Measurements from ENCODE around the gene DNAH7. TPM values are rescaled to one million over a fixed set of nuclear protein-coding genes. Genes with fewer than 3 reads are reported as not detected.
A peak's percentile ranks its signal among the peaks of the same experiment; 100 is the strongest.

Gene DNAH7
- total RNA-seq, 1 donor from 2014 or later, result 0.11 TPM

GRCh38 chr2:195898505-195899191, 170.0 kb downstream of the DNAH7 start:
- DNase-seq, result peak; percentile 78
- no peak for TF ChIP-seq CTCF (IDR thresholded peaks at IDR 0.05; ENCODE audit: borderline replicate concordance)
- Histone ChIP-seq H3K27ac (replicated peaks) (no peak overlapping the region), H3K4me3 (no peak overlapping the region), H3K36me3 (no peaks in the 10 kb centered on the region), H3K9me3 (replicated peaks) (no peaks in the 10 kb centered on the region), H3K27me3 (ENCODE audit: low read depth) (no peaks in the 10 kb centered on the region), H3K4me1 (peaks cover 2% of the 10 kb centered on the region)
- intact Hi-C loops (cut with micrococcal nuclease), result no loop called here

- Histone ChIP-seq H3K4me1 (no peaks in the 10 kb centered on the region), H3K27ac (replicated peaks) (no peak overlapping the region), H3K4me3 (no peak overlapping the region), H3K9me3 (replicated peaks) (no peaks in the 10 kb centered on the region), H3K36me3 (no peaks in the 10 kb centered on the region), H3K27me3 (ENCODE audit: low read depth) (no peaks in the 10 kb centered on the region)
- no peak for TF ChIP-seq CTCF (IDR thresholded peaks at IDR 0.05; ENCODE audit: borderline replicate concordance)
- intact Hi-C loops (cut with micrococcal nuclease), result no loop called here
- no peak for DNase-seq
Measured at GRCh38 chr2:195891081-195891480, 177.6 kb downstream of the DNAH7 start.

- Histone ChIP-seq H3K4me3 (no peak overlapping the region), H3K27ac (replicated peaks) (no peak overlapping the region), H3K27me3 (ENCODE audit: low read depth) (no peaks in the 10 kb centered on the region), H3K9me3 (replicated peaks) (no peaks in the 10 kb centered on the region), H3K36me3 (no peaks in the 10 kb centered on the region), H3K4me1 (no peaks in the 10 kb centered on the region)
- no peak for TF ChIP-seq CTCF (IDR thresholded peaks at IDR 0.05; ENCODE audit: borderline replicate concordance)
- intact Hi-C loops (cut with micrococcal nuclease), result no loop called here
- no peak for DNase-seq
Measured at GRCh38 chr2:195879153-195879552, 189.5 kb downstream of the DNAH7 start.

GRCh38 chr2:195871326-195871725, 197.3 kb downstream of the DNAH7 start:
- Histone ChIP-seq H3K9me3 (replicated peaks) (no peaks in the 10 kb centered on the region), H3K36me3 (no peaks in the 10 kb centered on the region), H3K27me3 (ENCODE audit: low read depth) (peaks cover 5% of the 10 kb centered on the region), H3K27ac (replicated peaks) (no peak overlapping the region), H3K4me1 (no peaks in the 10 kb centered on the region), H3K4me3 (no peak overlapping the region)
- TF ChIP-seq CTCF (IDR thresholded peaks at IDR 0.05; ENCODE audit: borderline replicate concordance), result no peak
- no peak for DNase-seq
- intact Hi-C loops (cut with micrococcal nuclease), result no loop called here

GRCh38 chr2:195864316-195864715, 204.3 kb downstream of the DNAH7 start:
- Histone ChIP-seq H3K9me3 (replicated peaks) (no peaks in the 10 kb centered on the region), H3K4me3 (no peak overlapping the region), H3K36me3 (no peaks in the 10 kb centered on the region), H3K27ac (replicated peaks) (no peak overlapping the region), H3K27me3 (ENCODE audit: low read depth) (peaks cover 5% of the 10 kb centered on the region), H3K4me1 (no peaks in the 10 kb centered on the region)
- intact Hi-C loops (cut with micrococcal nuclease), result no loop called here
- no peak for DNase-seq
- TF ChIP-seq CTCF (IDR thresholded peaks at IDR 0.05; ENCODE audit: borderline replicate concordance), result no peak

Measured in left ventricle myocardium inferior (tissue), 1 donor.